Lower leg skin (tissue), 3 donors: ENCODE results near the gene HTR2B.

Source experiments
- POLR2A ChIP-seq, 2 donors: fragments of 450-650 bp; IDR thresholded peaks; one replicate each; pipeline ENCODE4 v1.6.1; 2016 to 2017; ENCODE audit warnings: antibody characterized with exemption in 2 of 2, mild to moderate bottlenecking in 1 of 2, moderate library complexity in 1 of 2
- TF ChIP-seq, protein P1 (sequence below), 3 donors: fragments of 450-650 bp; IDR thresholded peaks; one replicate each; pipeline ENCODE4 v1.5.1; 2016; ENCODE audit warnings: antibody characterized with exemption in 3 of 3, mild to moderate bottlenecking in 3 of 3, moderate library complexity in 2 of 3

DNA sequence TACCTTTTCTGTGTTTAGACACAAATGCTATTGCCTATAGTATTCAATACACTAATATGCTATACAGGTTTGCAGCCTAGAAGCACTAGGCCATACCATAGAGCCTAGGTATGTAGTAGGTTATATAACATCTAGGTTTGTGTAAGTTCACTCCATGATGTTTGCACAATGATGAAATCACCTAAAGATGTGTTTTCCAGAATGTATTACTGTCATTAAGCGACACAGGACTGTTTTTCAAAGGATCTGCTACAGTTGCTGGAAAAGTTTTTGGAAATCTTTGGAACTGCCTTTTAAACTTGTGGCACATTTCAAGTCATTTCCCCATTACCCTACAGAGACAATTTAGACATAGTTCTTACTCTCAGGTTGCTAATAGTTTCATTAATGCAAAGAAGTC, 58.9 kb downstream of the HTR2B start:
- TF ChIP-seq, protein P1, sequence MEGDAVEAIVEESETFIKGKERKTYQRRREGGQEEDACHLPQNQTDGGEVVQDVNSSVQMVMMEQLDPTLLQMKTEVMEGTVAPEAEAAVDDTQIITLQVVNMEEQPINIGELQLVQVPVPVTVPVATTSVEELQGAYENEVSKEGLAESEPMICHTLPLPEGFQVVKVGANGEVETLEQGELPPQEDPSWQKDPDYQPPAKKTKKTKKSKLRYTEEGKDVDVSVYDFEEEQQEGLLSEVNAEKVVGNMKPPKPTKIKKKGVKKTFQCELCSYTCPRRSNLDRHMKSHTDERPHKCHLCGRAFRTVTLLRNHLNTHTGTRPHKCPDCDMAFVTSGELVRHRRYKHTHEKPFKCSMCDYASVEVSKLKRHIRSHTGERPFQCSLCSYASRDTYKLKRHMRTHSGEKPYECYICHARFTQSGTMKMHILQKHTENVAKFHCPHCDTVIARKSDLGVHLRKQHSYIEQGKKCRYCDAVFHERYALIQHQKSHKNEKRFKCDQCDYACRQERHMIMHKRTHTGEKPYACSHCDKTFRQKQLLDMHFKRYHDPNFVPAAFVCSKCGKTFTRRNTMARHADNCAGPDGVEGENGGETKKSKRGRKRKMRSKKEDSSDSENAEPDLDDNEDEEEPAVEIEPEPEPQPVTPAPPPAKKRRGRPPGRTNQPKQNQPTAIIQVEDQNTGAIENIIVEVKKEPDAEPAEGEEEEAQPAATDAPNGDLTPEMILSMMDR (IDR thresholded peaks at IDR 0.05) = no peak
- TF ChIP-seq POLR2A (IDR thresholded peaks at IDR 0.05) = no peak
